Progenitor cell of endocrine pancreas (in vitro differentiated cells): Measurements from ENCODE around the gene NCAPG2. TPM values are rescaled to one million over a fixed set of nuclear protein-coding genes. Genes with fewer than 3 reads are reported as not detected.

Source experiments
- DNase-seq: peaks from one replicate; pipeline ENCODE4 v3.0.0; 2021; ENCODE audit warnings: low spot score; ENCODE audit not compliant: unreplicated experiment
- H3K27ac Mint-ChIP-seq: 2 replicates; pipeline ENCODE4 v1.8.0; 2021; ENCODE audit warnings: mild to moderate bottlenecking, moderate library complexity, mixed read lengths
- H3K27me3 Mint-ChIP-seq: 2 replicates; pipeline ENCODE4 v1.8.0; 2021; ENCODE audit warnings: mixed read lengths
- H3K36me3 Mint-ChIP-seq: 2 replicates; pipeline ENCODE4 v1.8.0; 2022; ENCODE audit warnings: mixed read lengths; ENCODE audit not compliant: insufficient read depth
- H3K4me1 Mint-ChIP-seq: 2 replicates; pipeline ENCODE4 v1.8.0; 2021; ENCODE audit warnings: low read depth, mixed read lengths
- H3K4me3 Mint-ChIP-seq: 2 replicates; pipeline ENCODE4 v1.8.0; 2021; ENCODE audit warnings: low read depth, mild to moderate bottlenecking, moderate library complexity, mixed read lengths
- H3K9me3 Mint-ChIP-seq: 2 replicates; pipeline ENCODE4 v1.8.0; 2021; ENCODE audit warnings: low read depth, mixed read lengths
- CTCF ChIP-seq: fragments of 200-600 bp; sonication (generic); IDR thresholded peaks from one replicate; pipeline ENCODE4 v1.5.0; 2021; ENCODE audit warnings: antibody characterized with exemption, mild to moderate bottlenecking; ENCODE audit not compliant: unreplicated experiment
- total RNA-seq: library from RNA; stranded (reverse); gene quantifications from 2 replicates; pipeline ENCODE4 v1.2.1, GENCODE V29; 2021

NCAPG2 gene
- total RNA-seq, 1 donor from 2014 or later = 28.3 TPM

- Mint-ChIP-seq H3K4me1 (no peaks in the 10 kb centered on the region), H3K36me3 (no peaks in the 10 kb centered on the region), H3K9me3 (no peaks in the 10 kb centered on the region), H3K27me3 (peaks cover 35% of the 10 kb centered on the region), H3K4me3 (no peak overlapping the region), H3K27ac (no peak overlapping the region)
- no peak for TF ChIP-seq CTCF
- DNase-seq = no peak
Measured at GRCh38 chr7:158720112-158720511, 15.5 kb upstream of the NCAPG2 start.

- Mint-ChIP-seq H3K4me1 (no peaks in the 10 kb centered on the region), H3K27me3 (peaks cover 35% of the 10 kb centered on the region), H3K9me3 (no peaks in the 10 kb centered on the region), H3K27ac (no peak overlapping the region), H3K4me3 (no peak overlapping the region), H3K36me3 (no peaks in the 10 kb centered on the region)
- DNase-seq = no peak
- TF ChIP-seq CTCF = no peak
Measured at GRCh38 chr7:158716802-158717201, 12.2 kb upstream of the NCAPG2 start.

- H3K27me3 Mint-ChIP-seq = no peaks in the 10 kb centered on the region
- peaks cover 8% of the 10 kb centered on the region for H3K9me3 Mint-ChIP-seq
- no peak for DNase-seq
- peaks cover 1% of the 10 kb centered on the region for H3K4me1 Mint-ChIP-seq
- no peak overlapping the region for H3K4me3 Mint-ChIP-seq
- H3K36me3 Mint-ChIP-seq = no peaks in the 10 kb centered on the region
- H3K27ac Mint-ChIP-seq = no peak overlapping the region
- TF ChIP-seq CTCF = no peak
Measured at GRCh38 chr7:158710651-158711102, 6.1 kb upstream of the NCAPG2 start.

GRCh38 chr7:158707610-158708009 lies 3.0 kb upstream of the NCAPG2 start:
- no peak for TF ChIP-seq CTCF
- Mint-ChIP-seq H3K36me3 (no peaks in the 10 kb centered on the region), H3K27ac (no peak overlapping the region), H3K27me3 (no peaks in the 10 kb centered on the region), H3K9me3 (peaks cover 8% of the 10 kb centered on the region), H3K4me1 (peaks cover 10% of the 10 kb centered on the region), H3K4me3 (no peak overlapping the region)
- DNase-seq = no peak

- H3K27ac Mint-ChIP-seq = no peak overlapping the region
- peak overlapping the region; percentile 39 for H3K4me3 Mint-ChIP-seq
Measured at GRCh38 chr7:158706710-158707590, 2.3 kb upstream of the NCAPG2 start.

More at GRCh38 chr7:158706710-158707590, 2.3 kb upstream of the NCAPG2 start:
- H3K9me3 Mint-ChIP-seq = peaks cover 8% of the 10 kb centered on the region
- no peaks in the 10 kb centered on the region for H3K27me3 Mint-ChIP-seq
- no peak for DNase-seq
- H3K36me3 Mint-ChIP-seq = no peaks in the 10 kb centered on the region
- TF ChIP-seq CTCF = no peak
- H3K4me1 Mint-ChIP-seq = peaks cover 10% of the 10 kb centered on the region
